Right renal pelvis (tissue), 4 donors: ENCODE measurements around the gene SPATS2L. TPM values are rescaled to one million over a fixed set of nuclear protein-coding genes. Genes with fewer than 3 reads are reported as not detected.

Source experiments
- DNase-seq, 4 donors: peaks; one replicate each; pipeline ENCODE4 v3.0.0-alpha.2; 2013; ENCODE audit warnings: low read depth in 4 of 4, low spot score in 3 of 4, missing footprints in 1 of 4
- polyA plus RNA-seq, 4 donors: library from polyadenylated mRNA; unstranded; fragments of 120-200 nt; gene quantifications; one replicate each; pipeline ENCODE4 v1.2.1, GENCODE V29; 2013; ENCODE audit not compliant: insufficient read length in 4 of 4

Gene SPATS2L
- polyA plus RNA-seq, 4 donors: 135 to 145 (median 142) TPM

- no peak for DNase-seq
Observed at GRCh38 chr2:200403814-200404213, 97.3 kb downstream of the SPATS2L start.

- DNase-seq: no peak
Observed at GRCh38 chr2:200404615-200405014, 98.1 kb downstream of the SPATS2L start.

GRCh38 chr2:200405599-200406298 lies 99.3 kb downstream of the SPATS2L start:
- DNase-seq: no peak

- DNase-seq: no peak
Observed at GRCh38 chr2:200406379-200406778, 99.9 kb downstream of the SPATS2L start.

- no peak for DNase-seq
Observed at GRCh38 chr2:200408428-200409316, 102.2 kb downstream of the SPATS2L start.

GRCh38 chr2:200411831-200412230 lies 105.3 kb downstream of the SPATS2L start:
- DNase-seq: no peak

GRCh38 chr2:200414367-200414766 lies 107.9 kb downstream of the SPATS2L start:
- DNase-seq: no peak

GRCh38 chr2:200415455-200415854 lies 109.0 kb downstream of the SPATS2L start:
- no peak for DNase-seq

- DNase-seq: no peak
Observed at GRCh38 chr2:200416878-200417277, 110.4 kb downstream of the SPATS2L start.

GRCh38 chr2:200417366-200417765 lies 110.9 kb downstream of the SPATS2L start:
- DNase-seq: no peak

GRCh38 chr2:200418399-200418798 lies 111.9 kb downstream of the SPATS2L start:
- DNase-seq: no peak

GRCh38 chr2:200419325-200419724 lies 112.8 kb downstream of the SPATS2L start:
- DNase-seq: no peak

- DNase-seq: no peak
Observed at GRCh38 chr2:200421270-200421669, 114.8 kb downstream of the SPATS2L start.

- no peak for DNase-seq
Observed at GRCh38 chr2:200422071-200422470, 115.6 kb downstream of the SPATS2L start.

GRCh38 chr2:200422532-200423261 lies 116.2 kb downstream of the SPATS2L start:
- no peak for DNase-seq

GRCh38 chr2:200423541-200423940 lies 117.0 kb downstream of the SPATS2L start:
- no peak for DNase-seq

- no peak for DNase-seq
Observed at GRCh38 chr2:200425026-200425821, 118.7 kb downstream of the SPATS2L start.

- DNase-seq: no peak
Observed at GRCh38 chr2:200426754-200427153, 120.3 kb downstream of the SPATS2L start.

GRCh38 chr2:200428961-200429665 lies 122.6 kb downstream of the SPATS2L start:
- no peak for DNase-seq

GRCh38 chr2:200430017-200430416 lies 123.5 kb downstream of the SPATS2L start:
- DNase-seq: no peak
